Activated CD8-positive, alpha-beta memory T cell treated with anti-CD3 and anti-CD28 coated beads, Interleukin-2, amount 10 ng/mL, durations not matched to agents 7 days and 5 days (primary cell): ENCODE data around the gene GUCY2C. TPM values are rescaled to one million over a fixed set of nuclear protein-coding genes. Genes with fewer than 3 reads are reported as not detected.
"Not testable (repeated sequence)": the region's sequence is repeated elsewhere in the genome, so short reads cannot be mapped to it uniquely, and the experiment has no call there.

Source experiments
- ATAC-seq: fragments of 150-1000 bp; cut with Tn5 transposase; one replicate; pipeline ENCODE4 v1.10.0; 2021; ENCODE audit warnings: moderate library complexity
- CTCF ChIA-PET: fragments of 350-600 bp; sonication (Branson Sonifier 250); formaldehyde crosslinking; loops from one replicate; lab custom pipeline; 2021; ENCODE audit warnings: antibody characterized with exemption; lab: Charles Lee
- DNase-seq: peaks from one replicate; pipeline ENCODE4 v3.0.0-alpha.2; 2020
- H3K27ac Mint-ChIP-seq: one replicate; pipeline ENCODE4 v1.8.0; 2021; ENCODE audit warnings: mild to moderate bottlenecking, mixed read lengths
- H3K27me3 Mint-ChIP-seq: one replicate; pipeline ENCODE4 v1.8.0; 2021; ENCODE audit warnings: mixed read lengths
- H3K36me3 Mint-ChIP-seq: one replicate; pipeline ENCODE4 v1.8.0; 2021; ENCODE audit warnings: mild to moderate bottlenecking, mixed read lengths
- H3K4me1 Mint-ChIP-seq: one replicate; pipeline ENCODE4 v1.8.0; 2021; ENCODE audit warnings: mixed read lengths
- H3K4me3 Mint-ChIP-seq: one replicate; pipeline ENCODE4 v1.8.0; 2021; ENCODE audit warnings: mild to moderate bottlenecking, moderate library complexity, mixed read lengths
- H3K9me3 Mint-ChIP-seq: one replicate; pipeline ENCODE4 v1.8.0; 2022; ENCODE audit warnings: low read depth, mixed read lengths
- total RNA-seq, 2 experiments: library from RNA; stranded (reverse); gene quantifications; one replicate each; pipeline ENCODE4 v1.2.3, GENCODE V29; 2021

GUCY2C gene
- total RNA-seq, 2 experiments from 2014 or later: not detected

GRCh38 chr12:14699923-14700322, 3.5 kb upstream of the GUCY2C start:
- Mint-ChIP-seq H3K27ac (no peak overlapping the region), H3K9me3 (no peaks in the 10 kb centered on the region), H3K4me1 (no peaks in the 10 kb centered on the region), H3K27me3 (no peaks in the 10 kb centered on the region), H3K4me3 (no peak overlapping the region), H3K36me3 (no peaks in the 10 kb centered on the region)
- CTCF ChIA-PET: no interaction called here
- ATAC-seq (no peak), DNase-seq (no peak)

- Mint-ChIP-seq H3K4me1 (no peaks in the 10 kb centered on the region), H3K9me3 (no peaks in the 10 kb centered on the region), H3K27ac (no peak overlapping the region), H3K36me3 (no peaks in the 10 kb centered on the region), H3K27me3 (peaks cover 2% of the 10 kb centered on the region), H3K4me3 (no peak overlapping the region)
- DNase-seq: no peak
- CTCF ChIA-PET: no interaction called here
- no peak for ATAC-seq
Observed at GRCh38 chr12:14698555-14698954, 2.2 kb upstream of the GUCY2C start.

- H3K36me3 Mint-ChIP-seq: no peaks in the 10 kb centered on the region
- no peak overlapping the region for H3K27ac Mint-ChIP-seq
- H3K9me3 Mint-ChIP-seq: no peaks in the 10 kb centered on the region
- ATAC-seq: no peak
- H3K4me3 Mint-ChIP-seq: no peak overlapping the region
- CTCF ChIA-PET: no interaction called here
- DNase-seq: no peak
- H3K4me1 Mint-ChIP-seq: no peaks in the 10 kb centered on the region
- peaks cover 10% of the 10 kb centered on the region for H3K27me3 Mint-ChIP-seq
Observed at GRCh38 chr12:14695715-14696141, 671 bp downstream of the GUCY2C start.

GRCh38 chr12:14694970-14695369, 1.4 kb downstream of the GUCY2C start:
- DNase-seq (no peak), ATAC-seq (no peak)
- no peaks in the 10 kb centered on the region for H3K4me1 Mint-ChIP-seq
- H3K27me3 Mint-ChIP-seq: peaks cover 13% of the 10 kb centered on the region
- no peaks in the 10 kb centered on the region for H3K9me3 Mint-ChIP-seq
- CTCF ChIA-PET: no interaction called here
- H3K27ac Mint-ChIP-seq: no peak overlapping the region
- no peaks in the 10 kb centered on the region for H3K36me3 Mint-ChIP-seq
- H3K4me3 Mint-ChIP-seq: no peak overlapping the region

GRCh38 chr12:14694145-14694714, 2.2 kb downstream of the GUCY2C start:
- H3K4me1 Mint-ChIP-seq: no peaks in the 10 kb centered on the region
- CTCF ChIA-PET: no interaction called here
- H3K9me3 Mint-ChIP-seq: no peaks in the 10 kb centered on the region
- DNase-seq (no peak), ATAC-seq (no peak)
- H3K4me3 Mint-ChIP-seq: no peak overlapping the region
- H3K27ac Mint-ChIP-seq: no peak overlapping the region
- peaks cover 13% of the 10 kb centered on the region for H3K27me3 Mint-ChIP-seq
- no peaks in the 10 kb centered on the region for H3K36me3 Mint-ChIP-seq

- Mint-ChIP-seq H3K4me1 (no peaks in the 10 kb centered on the region), H3K4me3 (no peak overlapping the region), H3K36me3 (no peaks in the 10 kb centered on the region), H3K27me3 (peaks cover 13% of the 10 kb centered on the region), H3K9me3 (no peaks in the 10 kb centered on the region), H3K27ac (no peak overlapping the region)
- DNase-seq: no peak
- CTCF ChIA-PET: no interaction called here
- ATAC-seq: no peak
Observed at GRCh38 chr12:14693116-14693515, 3.3 kb downstream of the GUCY2C start.

- Mint-ChIP-seq H3K27me3 (peaks cover 13% of the 10 kb centered on the region), H3K4me3 (no peak overlapping the region), H3K27ac (no peak overlapping the region), H3K9me3 (no peaks in the 10 kb centered on the region), H3K36me3 (no peaks in the 10 kb centered on the region), H3K4me1 (no peaks in the 10 kb centered on the region)
- DNase-seq: no peak
- CTCF ChIA-PET: no interaction called here
- ATAC-seq: no peak
Observed at GRCh38 chr12:14691560-14691959, 4.8 kb downstream of the GUCY2C start.

GRCh38 chr12:14689996-14690395, 6.4 kb downstream of the GUCY2C start:
- H3K27ac Mint-ChIP-seq: no peak overlapping the region
- H3K4me3 Mint-ChIP-seq: no peak overlapping the region
- CTCF ChIA-PET: no interaction called here
- H3K4me1 Mint-ChIP-seq: no peaks in the 10 kb centered on the region
- H3K36me3 Mint-ChIP-seq: no peaks in the 10 kb centered on the region
- no peak for ATAC-seq
- no peak for DNase-seq
- H3K27me3 Mint-ChIP-seq: peaks cover 13% of the 10 kb centered on the region
- no peaks in the 10 kb centered on the region for H3K9me3 Mint-ChIP-seq

GRCh38 chr12:14689144-14689543, 7.3 kb downstream of the GUCY2C start:
- Mint-ChIP-seq H3K4me3 (no peak overlapping the region), H3K27me3 (peaks cover 11% of the 10 kb centered on the region), H3K9me3 (no peaks in the 10 kb centered on the region), H3K27ac (no peak overlapping the region), H3K36me3 (no peaks in the 10 kb centered on the region), H3K4me1 (no peaks in the 10 kb centered on the region)
- DNase-seq (no peak), ATAC-seq (no peak)
- CTCF ChIA-PET: no interaction called here

GRCh38 chr12:14682231-14682630, 14.2 kb downstream of the GUCY2C start:
- DNase-seq, H3K9me3 Mint-ChIP-seq, H3K36me3 Mint-ChIP-seq, CTCF ChIA-PET, H3K4me1 Mint-ChIP-seq, H3K27me3 Mint-ChIP-seq, H3K27ac Mint-ChIP-seq, H3K4me3 Mint-ChIP-seq, ATAC-seq: not testable (repeated sequence)

GRCh38 chr12:14681625-14682024, 14.8 kb downstream of the GUCY2C start:
- H3K4me3 Mint-ChIP-seq: no peak overlapping the region
- no peak overlapping the region for H3K27ac Mint-ChIP-seq
- no peaks in the 10 kb centered on the region for H3K9me3 Mint-ChIP-seq
- DNase-seq (no peak), ATAC-seq (no peak)
- no peaks in the 10 kb centered on the region for H3K27me3 Mint-ChIP-seq
- peaks cover 2% of the 10 kb centered on the region for H3K4me1 Mint-ChIP-seq
- no peaks in the 10 kb centered on the region for H3K36me3 Mint-ChIP-seq
- CTCF ChIA-PET: no interaction called here

- H3K4me3 Mint-ChIP-seq: no peak overlapping the region
- peaks cover 2% of the 10 kb centered on the region for H3K4me1 Mint-ChIP-seq
- CTCF ChIA-PET: no interaction called here
- H3K27ac Mint-ChIP-seq: no peak overlapping the region
- no peaks in the 10 kb centered on the region for H3K27me3 Mint-ChIP-seq
- no peaks in the 10 kb centered on the region for H3K36me3 Mint-ChIP-seq
- no peaks in the 10 kb centered on the region for H3K9me3 Mint-ChIP-seq
- DNase-seq (no peak), ATAC-seq (no peak)
Observed at GRCh38 chr12:14681190-14681589, 15.2 kb downstream of the GUCY2C start.

- CTCF ChIA-PET: no interaction called here
- no peak overlapping the region for H3K4me3 Mint-ChIP-seq
- H3K4me1 Mint-ChIP-seq: peaks cover 2% of the 10 kb centered on the region
- no peak overlapping the region for H3K27ac Mint-ChIP-seq
- no peaks in the 10 kb centered on the region for H3K9me3 Mint-ChIP-seq
- peaks cover 9% of the 10 kb centered on the region for H3K27me3 Mint-ChIP-seq
- DNase-seq (no peak), ATAC-seq (no peak)
- no peaks in the 10 kb centered on the region for H3K36me3 Mint-ChIP-seq
Observed at GRCh38 chr12:14678547-14679150, 17.8 kb downstream of the GUCY2C start.

- ATAC-seq (no peak), DNase-seq (no peak)
- peaks cover 11% of the 10 kb centered on the region for H3K4me1 Mint-ChIP-seq
- CTCF ChIA-PET: interaction anchor here (1.1 to 7.3 kb wide), 4 partner anchors 9 to 483 kb away, joined by 3 to 54 read pairs (median 5); no protein-coding TSS in a partner anchor
- peaks cover 2% of the 10 kb centered on the region for H3K27me3 Mint-ChIP-seq
- no peaks in the 10 kb centered on the region for H3K36me3 Mint-ChIP-seq
- H3K9me3 Mint-ChIP-seq: no peaks in the 10 kb centered on the region
- H3K4me3 Mint-ChIP-seq: no peak overlapping the region
- H3K27ac Mint-ChIP-seq: no peak overlapping the region
Observed at GRCh38 chr12:14668591-14668990, 27.8 kb downstream of the GUCY2C start.
